Activated CD8-positive, alpha-beta memory T cell treated with anti-CD3 and anti-CD28 coated beads for 4 hours (primary cell): Measurements from ENCODE around the gene PPP1R36.
"Not testable (repeated sequence)": the region's sequence is repeated elsewhere in the genome, so short reads cannot be mapped to it uniquely, and the experiment has no call there.

Experiments
- DNase-seq, 2 donors: peaks; one replicate each; pipeline ENCODE4 v3.0.0-alpha.2; 2020; ENCODE audit warnings: low read depth in 2 of 2

The PPP1R36 gene

DNA sequence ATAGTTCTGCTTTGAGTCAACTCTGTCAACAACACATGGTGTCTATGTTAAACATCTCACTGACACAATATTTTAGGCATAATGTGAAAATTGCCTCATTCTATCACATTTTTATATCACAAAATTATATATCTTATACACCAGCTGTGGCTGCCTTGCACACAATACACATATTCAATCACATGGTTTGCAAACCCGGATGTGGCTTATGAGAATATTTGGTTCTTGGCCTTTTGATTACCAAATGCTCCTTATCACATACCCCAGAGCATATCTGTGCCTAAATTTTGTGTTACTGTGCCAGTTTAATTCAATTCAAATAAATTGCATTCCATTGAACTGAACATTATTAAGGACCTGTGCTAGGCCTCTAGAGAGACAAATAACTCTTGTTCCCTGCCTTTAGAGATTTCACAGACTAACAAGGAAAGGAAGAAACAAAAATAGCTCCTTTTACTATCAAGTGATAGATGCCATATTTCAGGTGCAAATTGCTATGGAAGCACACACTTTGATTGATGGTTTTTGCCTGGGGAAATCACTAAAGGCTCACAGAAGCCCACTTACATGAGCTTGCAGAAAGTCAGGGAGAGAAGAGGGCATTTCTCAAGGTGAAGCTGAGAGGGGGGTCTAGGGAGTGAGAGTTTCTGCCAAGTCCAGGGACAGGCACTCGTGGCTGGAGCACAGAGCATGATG lies 63.4 kb downstream of the PPP1R36 start:
- DNase-seq = no peak

DNA sequence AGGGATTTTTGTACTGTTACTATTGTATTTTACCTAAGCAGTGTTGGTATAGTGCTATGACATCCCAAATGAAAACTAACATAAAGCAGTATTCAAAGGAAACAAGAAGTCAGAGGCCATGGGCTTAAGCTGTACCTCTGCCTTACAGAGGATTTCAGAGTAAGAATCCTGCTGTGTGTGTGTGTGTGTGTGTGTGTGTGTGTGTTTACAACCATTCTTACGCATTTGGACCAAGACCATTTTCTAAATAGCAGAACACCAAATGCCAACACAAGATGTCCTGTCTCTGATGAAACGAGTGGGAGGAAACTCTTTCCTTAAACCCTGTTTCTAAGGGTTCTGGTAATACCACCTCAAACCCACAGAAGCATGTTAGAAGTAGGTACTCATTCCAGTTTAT lies 64.4 kb downstream of the PPP1R36 start:
- no peak for DNase-seq

DNA sequence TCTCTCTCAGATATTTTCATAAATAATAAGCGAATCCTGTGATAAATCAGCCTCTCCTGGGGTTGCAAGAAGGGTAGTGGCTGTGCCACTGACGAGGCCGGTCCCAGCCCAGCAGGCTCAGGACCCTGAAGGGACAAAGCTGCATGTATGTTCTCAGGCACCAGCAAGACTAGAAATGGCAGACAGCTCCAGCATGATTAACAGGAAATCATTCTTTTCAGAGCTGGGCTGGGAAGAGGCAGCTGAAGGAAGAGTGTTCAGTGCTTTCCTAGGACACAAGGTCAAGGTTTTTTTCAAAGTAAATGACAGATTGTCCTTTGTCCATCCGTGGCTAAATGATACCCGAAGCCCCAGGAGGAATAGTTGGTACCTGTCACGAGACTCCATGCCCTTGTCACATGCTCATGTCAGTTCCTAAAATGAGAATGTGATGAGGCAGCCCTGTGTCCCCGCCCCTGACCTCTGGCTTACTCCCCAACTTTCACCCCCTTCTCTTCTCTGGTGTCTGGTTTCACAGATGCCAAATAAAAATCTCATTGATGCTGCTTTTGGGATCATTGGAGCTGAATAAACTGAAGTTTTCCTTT lies 65.1 kb downstream of the PPP1R36 start:
- no peak for DNase-seq

DNA sequence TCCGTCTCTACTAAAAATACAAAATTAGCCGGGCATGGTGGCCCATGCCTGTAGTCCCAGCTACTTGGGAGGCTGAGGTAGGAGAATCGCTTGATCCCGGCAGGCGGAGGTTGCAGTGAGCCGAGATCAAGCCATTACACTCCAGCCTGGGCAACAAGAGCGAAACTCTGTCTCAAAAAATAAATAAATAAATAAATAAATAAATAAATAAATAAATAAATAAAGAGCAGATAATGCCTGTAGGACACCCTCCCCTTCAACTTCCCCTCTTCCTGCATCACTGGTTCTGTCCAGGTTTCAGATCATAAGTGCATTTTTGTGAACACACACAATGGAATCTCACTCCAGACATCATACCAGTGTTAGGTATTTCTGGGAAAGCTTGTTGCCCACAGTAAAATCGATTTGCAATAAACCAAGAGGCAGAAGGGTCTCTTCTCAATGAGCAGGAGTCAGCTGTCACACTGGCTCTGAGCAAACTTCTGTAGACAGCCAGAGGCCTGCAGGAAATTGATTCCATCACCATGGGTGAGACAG lies 68.2 kb downstream of the PPP1R36 start:
- DNase-seq = not testable (repeated sequence)

DNA sequence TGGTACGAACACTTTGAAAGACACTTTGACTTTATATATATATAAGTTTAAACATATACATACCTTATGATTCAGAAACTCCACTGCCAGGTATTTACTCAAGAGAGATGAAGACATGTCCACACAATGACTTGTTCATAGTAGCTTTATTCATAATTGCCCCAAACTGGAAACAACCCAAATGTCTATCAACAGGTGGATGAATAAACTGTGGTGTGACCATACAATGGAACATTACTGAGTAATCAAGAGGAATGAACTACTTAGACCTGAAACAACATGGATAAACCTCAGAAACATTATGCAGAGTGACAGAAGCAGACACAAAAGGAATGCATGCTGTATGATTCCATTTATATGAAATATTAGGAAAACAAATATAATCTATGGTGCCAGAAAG lies 71.1 kb downstream of the PPP1R36 start:
- no peak for DNase-seq

DNA sequence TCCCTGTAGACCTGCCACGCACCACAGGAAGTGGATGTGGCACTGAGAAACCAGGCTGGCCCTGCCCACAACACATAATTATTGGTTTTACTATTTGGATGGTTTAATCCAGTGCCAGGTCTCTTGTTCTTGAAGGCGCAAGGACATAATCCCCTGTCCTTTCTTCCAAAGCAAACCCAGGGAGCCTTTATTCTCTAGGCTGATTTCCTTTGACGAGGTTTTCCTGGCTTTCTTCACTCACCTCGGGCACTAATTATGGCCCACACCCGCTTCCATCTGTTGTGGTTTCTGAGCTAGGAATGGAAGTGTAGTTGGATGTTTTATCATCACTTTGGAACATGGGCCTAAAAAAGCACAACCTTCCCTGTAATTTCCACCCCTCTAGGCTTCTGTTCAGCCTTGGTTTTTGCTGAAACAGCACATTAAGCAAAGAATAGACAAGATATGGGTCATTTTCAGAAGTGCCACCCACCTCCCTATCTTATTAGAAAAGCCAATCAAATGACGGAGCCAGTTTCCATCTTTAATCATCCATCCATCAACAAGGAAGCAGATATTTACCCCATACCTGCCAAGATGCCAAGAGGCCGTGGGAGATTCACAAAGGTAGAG lies 73.9 kb downstream of the PPP1R36 start:
- DNase-seq = no peak

DNA sequence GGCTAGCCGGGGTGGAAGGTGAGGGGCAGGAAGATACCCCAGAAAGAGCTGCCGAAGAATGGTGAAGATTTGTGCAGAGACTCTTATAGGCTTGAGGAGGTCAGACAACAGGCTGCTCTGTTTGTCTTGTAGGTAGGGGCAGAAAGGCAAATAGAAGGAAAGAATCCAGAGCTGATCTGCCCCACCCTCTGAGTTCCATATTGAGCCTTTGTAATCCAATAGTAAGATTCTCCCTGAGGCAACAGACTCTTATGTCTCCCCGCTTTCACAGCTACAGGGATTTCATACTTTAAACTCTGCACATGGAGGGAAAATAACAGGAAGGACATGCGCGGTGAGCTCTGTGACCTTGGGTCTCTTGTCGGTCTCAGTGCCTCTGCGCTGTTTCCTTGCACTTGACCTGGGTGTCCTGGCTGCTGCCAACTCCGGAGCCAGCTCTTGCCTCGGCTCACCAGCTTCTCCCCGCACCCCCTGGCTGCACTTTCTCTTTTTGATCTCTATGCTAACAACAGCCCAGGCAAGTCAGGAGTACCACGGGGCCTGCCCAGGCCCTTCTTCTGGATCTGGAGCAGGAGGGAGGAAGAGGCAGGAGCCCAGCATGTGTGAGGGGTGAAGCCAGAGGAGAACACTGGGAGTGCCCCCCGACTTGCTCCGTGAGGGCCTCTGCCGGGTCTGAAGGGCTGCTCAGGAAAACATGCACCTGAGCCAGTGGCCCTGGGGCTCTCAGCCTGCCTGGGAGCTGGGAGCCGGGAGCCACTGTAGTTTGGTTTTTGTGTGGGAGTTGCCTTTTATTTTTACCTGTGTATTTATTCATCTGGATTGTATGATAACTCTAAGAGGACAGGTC lies 75.8 kb downstream of the PPP1R36 start:
- no peak for DNase-seq

DNA sequence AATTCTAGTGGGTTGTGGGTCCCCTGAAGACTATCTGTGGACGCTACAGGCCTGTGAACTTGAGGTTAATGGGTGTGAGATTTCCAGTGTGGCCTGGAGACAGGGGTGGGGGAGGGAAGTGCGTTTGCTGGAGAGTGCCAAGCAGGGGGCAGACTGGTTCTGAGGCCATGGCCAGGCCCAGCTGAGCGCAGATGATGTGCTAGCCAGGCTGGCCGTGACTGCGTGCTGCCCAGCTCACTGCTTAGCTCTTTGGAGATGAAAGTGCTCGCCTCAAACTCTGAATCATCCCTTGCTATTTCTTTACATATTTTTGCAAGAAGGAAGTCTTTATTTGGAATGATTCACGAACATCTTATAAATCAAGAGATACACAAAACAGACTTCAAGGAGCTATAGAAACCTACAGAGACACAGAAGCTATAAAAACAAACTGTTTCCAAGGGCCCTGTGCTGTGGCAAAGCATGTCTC lies 79.2 kb downstream of the PPP1R36 start:
- no peak for DNase-seq

DNA sequence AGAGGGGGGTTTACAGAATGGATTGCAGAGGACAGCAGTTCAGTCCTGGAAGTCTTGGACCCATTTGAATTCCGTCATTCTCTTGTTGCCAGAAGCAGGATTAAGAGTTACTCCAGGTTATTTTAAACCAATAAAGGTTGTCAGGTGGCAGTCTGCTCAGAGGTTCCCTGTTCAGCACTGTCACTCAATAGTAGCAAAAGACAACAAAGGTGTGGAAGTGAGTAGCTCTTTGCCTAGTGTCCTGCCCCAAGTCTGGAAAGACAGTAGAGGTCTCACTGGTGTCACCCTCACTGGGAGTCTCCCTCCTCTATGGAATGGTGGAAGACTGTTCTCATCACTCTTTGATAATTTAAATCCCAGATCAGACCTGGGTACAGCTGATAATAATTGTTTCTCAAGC lies 81.0 kb downstream of the PPP1R36 start:
- no peak for DNase-seq

DNA sequence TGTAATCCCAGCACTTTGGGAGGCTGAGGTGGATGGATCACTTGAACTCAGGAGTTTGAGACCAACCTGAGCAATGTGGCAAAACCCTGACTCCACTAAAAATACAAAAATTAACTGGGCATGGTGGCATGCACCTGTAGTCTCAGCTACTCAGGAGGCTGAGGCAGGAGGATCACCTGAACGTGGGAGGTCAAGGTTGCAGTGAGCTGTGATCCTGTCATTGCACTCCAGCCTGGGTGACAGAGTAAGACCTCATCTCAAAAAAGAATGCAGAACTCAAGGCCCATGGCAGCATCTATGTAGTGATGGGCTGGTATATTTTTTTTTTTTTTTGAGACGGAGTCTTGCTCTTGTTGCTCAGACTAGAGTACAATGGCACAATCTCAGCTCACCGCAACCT lies 81.5 kb downstream of the PPP1R36 start:
- DNase-seq = not testable (repeated sequence)

DNA sequence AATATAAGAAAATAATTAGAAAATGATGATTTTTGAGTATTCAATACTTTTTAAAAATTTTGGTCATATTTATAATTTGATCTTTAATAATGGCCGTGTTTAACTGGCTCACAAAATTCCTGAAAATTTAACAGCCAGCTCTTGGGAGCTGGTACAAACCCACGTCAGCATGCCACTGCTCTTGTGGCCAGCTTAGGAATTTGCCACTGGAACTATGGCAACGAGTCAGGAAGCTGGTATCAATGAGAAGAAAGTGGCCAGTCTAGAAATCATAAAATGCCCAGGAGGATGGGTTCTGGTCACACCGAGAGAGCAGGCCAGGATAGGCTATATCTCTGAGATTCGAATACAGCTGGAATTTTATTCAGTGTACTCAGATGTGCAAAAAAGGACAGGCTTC lies 82.3 kb downstream of the PPP1R36 start:
- no peak for DNase-seq

DNA sequence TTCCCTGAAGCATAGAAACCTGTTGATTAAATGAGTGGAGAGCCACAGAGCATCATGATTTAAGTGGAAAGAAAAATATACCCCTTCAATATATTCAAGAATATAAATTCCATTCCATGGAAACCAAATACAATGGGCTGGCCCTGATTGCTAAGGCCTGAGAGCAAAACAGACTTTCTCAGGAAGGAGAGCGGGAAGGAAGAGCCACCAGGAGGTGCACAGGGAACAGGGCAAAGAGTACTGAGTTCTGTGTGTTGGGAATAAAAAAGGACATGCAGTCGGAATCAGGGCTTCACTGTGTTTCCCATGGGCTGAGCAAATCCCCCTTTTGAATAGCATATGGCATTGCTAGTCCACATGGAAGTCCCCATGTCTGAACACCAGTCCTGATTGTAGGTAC lies 84.8 kb downstream of the PPP1R36 start:
- DNase-seq = no peak

DNA sequence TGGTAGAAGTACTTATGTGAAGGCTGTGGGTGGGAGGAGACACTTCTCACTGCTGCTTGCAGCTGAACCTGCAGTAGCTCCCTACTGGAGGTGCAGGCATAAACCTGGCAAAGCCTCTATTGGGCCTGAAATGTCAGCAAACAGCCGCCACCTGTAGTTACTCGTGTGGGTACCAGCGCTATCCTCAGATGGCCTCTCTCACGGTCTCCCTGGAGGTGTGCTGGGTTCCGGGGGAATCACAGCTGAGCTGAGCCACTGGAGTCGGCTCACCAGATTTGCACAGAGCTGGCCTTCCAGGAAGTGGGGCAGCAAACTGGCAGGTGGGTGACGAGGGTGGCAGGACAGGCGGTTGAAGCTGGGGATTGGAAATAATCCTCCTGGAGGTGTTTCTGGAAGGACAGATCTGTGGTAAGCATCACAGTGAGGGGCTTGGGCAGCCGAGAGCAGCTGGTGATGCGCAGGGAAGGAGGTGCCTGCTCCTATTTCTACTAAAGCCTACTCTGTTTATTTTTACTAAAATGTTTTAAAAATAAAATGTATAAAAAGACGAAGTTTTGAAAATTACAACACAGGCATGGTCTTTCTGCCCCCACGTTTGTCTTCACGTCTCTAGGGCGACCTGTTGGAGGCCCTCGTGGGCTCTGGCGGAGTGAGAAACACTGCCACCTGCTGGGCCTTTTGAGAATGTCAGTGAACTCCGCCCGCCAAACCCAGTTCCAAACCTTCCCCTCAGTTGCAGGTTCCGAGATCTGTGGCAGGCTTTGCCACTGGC lies 86.6 kb downstream of the PPP1R36 start:
- peak; percentile 39 to 48 for DNase-seq

DNA sequence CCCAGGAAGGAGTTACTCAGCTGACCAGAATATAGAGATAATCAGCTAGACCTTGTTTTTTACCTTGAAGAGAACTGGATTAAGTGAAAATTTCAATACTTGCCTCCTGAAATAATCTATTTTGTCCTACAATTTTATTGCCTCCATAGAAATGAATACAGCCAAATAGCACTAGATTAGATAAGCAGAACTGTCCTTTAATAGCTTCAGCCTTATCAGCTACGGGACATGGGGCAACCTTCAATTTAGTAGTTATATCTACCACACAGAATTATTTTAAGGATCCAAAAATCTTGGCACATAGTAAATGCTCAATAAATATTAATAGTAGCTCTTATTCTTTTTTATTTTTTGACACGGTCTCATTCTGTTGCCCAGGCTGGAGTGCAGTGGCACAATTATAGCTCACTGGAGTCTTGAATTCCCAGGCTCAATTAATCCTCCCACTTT lies 87.2 kb downstream of the PPP1R36 start:
- DNase-seq = no peak

DNA sequence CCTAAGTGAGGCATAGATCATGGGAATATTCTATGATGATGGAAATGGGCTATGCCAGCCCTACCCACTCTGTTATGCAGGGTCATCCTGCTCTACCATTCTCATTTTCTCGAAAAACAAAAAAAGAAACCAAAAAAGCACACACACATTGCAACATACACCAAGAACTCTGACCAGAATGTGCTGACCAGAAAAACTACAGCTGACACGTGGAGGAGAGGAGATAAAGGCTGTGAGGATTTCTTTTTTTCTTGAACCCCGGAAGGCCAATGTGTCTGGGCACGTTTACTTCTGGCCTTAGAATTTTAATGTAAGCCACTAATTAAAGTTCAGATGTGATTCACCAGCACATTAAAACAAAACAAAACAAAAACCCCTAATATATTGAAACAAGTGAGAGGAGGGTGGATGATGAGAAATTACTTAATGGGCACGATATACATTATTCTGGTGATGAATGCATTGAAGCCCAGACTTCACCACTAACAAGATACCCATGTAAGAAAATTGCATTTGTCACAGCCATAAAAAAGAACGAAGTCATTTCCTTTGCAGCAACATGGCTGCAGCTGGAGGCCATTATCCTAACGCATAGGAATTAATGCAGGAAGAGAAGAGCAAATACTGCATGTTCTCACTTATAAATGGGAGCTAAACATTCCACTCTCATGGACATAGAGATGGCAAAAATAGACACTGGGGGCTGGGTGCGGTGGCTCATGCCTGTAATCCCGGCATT lies 88.1 kb downstream of the PPP1R36 start:
- DNase-seq = no peak

DNA sequence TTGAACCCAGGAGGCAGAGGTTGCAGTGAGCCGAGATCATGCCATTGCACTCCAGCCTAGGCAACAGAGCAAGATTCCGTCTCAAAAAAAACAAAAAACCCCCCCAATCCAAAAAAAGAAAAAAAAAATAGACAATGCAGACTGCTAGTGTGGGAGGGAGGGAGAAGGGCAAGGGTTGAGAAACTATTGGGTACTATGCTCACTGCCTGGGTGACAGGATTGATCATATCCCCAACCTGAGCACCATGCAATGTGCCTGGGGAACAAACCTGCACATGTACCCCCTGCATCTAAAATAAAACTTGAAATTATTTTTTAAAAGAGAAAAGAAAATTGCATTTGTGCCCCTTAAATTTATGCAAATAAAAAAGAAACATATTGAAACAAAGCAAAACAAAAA lies 88.9 kb downstream of the PPP1R36 start:
- DNase-seq = no peak
